ENCODE measurements around the gene OR6N2.

The OR6N2 gene, protein sequence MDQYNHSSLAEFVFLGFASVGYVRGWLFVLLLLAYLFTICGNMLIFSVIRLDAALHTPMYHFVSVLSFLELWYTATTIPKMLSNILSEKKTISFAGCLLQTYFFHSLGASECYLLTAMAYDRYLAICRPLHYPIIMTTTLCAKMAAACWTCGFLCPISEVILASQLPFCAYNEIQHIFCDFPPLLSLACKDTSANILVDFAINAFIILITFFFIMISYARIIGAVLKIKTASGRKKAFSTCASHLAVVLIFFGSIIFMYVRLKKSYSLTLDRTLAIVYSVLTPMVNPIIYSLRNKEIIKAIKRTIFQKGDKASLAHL

DNA sequence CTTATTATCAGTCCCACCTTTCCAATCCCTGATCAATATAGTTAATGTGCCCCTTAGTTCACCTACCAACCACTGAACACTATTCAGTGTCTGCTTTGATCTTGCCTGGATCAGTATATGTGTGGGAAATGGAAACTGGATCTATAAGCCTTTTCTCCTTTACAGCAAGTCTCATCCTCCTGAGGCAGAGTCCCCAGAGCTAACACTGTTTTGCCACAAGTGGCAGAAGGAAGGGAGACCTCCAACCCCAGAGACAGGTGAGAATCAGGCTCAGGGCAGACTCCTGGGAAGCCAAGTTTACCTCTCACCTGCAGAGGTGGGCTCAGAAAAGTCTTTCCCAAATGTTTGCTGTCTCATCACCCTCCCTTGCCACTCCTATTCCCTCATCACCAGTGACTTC is at the start of gene OR6N2:
TSS of gene OR6N2 (minus strand) at position 101 of the 400 bp plus-strand sequence. CDS start 3,569 bp downstream, outside the sequence.
- no peak for DNase-seq

DNA sequence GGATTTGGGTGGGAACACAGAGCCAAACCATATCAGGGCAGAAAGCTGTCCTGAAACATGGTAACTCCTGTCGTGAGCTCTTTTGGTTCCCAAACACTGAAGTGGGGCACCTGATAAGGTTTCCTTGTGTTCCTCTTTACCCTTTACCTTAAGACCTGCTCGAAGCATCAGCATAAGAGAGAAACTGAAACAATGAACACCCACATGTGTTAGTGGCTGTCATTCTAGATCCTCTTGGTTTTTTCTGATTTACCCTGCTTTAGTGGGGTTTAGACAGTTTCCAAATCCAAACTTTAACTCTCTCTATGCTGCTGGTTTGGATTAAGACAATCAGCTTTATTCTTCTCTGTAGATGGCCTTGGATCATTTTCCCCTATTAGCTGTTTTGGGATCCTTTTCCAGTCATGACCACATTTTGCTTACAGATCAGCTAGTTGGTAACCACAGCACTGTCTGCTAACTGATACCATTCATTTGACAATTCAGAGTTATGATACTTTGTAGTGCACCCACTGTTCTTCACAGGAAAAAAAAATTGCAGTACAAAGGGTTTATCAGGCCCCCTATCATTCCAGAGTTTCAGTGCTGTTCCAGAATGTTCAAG is 49.2 kb upstream of the OR6N2 start:
- DNase-seq = no peak

DNA sequence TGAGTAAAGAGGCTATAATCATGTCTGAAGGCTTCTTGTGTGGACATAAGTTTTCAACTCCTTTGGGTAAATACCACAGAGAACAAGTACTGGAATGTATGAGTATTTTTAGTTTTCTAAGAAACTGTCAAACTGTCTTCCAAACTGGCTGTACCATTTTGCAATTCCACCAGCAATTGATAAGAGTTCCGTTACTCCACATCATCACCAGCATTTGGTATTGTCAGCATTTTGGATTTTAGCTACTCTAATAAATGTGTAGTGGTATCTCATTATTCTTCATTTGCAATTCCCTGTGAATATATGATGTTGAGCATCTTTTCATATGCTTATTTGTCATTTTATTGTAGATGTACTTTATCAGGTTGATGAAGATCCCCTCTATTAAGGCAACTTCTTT is 40.7 kb upstream of the OR6N2 start:
- no peak for DNase-seq

DNA sequence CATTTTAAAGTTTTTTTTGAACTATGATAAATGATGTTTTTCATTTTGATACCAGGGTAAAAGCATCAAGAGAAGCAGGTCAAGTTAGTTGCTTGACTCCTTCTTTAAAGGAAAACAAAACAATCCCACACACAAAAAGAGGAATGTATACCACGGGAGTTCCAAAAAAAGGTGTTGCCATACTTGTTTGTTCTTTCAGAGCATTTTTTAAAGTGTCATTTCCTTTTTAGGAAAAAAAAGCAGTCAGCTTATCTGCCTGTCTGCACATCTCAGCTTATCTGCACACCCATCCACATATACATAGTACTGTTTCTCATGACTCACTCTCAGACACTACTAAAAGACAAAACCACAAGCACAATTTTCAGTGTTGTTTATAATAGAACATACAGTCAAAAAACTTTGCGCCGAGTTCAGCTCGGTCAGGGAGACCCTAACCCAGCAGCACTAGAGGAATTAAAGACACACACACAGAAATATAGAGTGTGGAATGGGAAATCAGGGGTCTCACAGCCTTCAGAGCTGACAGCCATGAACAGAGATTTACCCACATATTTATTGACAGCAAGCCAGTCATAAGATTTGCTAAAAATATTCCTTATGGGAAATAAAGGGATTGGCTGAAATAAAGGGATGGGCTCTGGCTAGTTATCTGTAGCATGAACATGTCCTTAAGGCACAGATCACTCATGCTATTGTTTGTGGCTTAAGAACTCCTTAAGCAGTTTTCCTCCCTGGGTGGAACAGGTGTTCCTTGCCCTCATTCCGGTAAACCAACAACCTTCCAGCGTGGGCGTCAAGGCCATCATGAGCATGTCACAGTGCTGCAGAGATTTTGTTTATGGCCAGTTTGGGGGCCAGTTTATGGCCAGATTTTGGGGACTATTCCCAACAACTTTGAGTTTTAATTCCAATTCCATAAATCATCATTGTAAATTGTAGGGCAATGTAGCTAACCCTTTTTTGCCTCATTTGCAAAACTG is 38.7 kb upstream of the OR6N2 start:
- DNase-seq = no peak

DNA sequence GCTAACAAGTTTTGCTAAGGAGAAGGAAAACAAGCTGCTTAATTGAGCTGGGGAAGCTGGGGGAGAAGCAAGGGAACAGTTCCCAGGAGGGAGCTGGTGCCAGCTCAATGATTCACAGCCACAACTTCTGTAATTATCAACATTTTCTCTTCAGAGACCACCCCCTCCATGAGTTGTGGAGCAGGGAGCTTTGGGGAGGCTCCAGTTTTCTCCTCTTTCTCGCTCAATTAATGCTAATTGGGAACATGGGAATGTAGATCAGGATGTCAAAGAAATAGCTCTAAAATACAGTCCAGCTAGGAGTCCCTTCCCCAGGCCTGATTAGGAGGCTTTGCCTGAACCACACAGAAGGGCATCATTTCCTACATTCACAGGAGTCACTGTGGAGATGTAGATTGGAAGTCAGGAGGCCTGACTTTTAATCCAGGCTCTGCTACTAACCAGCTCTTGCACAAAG is 38.0 kb upstream of the OR6N2 start:
- no peak for DNase-seq

DNA sequence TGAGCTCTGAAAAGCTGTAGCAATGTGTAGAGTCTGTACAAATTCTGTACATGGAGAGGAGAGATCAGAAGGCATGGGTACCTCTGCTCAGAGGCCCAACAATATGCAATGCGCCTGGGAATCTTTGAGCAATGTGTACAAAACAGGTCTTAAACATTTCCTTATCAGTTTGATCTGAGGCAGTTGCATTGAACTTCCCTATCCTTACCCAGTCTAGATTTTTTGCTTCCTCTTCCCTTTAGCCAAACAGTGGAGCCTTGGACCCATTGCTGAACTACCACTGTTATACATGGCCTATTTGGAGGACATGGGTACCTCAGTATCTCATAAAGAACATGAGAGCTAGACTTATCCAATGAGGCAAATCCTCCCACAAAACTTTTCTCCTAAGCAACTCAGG is 37.6 kb upstream of the OR6N2 start:
- no peak for DNase-seq

DNA sequence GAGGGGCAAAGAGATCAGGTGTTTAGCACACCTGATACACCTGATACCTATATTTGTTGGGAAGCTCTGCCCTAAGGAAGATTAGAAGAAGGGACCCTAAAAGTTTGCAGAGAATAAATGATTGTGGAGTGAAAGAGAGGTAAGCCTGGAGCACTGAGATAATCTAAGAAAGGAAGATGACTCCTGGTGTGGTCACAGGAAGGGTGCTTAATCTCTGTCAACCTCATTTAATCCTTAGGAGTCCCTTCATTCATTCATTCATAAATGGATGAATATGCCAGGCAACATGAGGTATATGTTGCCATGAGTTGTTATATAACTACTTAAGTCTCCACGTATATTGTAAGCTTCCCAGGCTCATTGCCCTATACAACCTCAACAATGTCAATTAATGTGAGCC is 34.0 kb upstream of the OR6N2 start:
- no peak for DNase-seq

DNA sequence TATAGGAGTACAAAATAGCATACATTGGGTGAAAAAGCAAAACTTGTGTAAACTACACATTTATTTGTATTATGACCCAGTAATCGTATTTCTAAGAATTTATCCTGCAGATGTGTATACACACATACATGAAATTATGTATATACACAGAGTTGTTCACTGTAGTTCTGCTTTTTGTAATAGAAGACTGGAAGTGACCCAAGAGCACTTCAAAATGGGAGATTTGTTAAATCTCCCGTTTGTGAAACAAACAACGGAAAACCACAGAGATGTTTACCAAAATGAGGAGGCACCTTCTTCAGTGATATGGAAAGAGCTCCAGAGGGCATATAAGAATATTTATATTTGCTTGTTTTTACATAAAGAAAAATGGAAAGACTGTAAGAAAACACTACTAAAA is 32.2 kb upstream of the OR6N2 start:
- no peak for DNase-seq

DNA sequence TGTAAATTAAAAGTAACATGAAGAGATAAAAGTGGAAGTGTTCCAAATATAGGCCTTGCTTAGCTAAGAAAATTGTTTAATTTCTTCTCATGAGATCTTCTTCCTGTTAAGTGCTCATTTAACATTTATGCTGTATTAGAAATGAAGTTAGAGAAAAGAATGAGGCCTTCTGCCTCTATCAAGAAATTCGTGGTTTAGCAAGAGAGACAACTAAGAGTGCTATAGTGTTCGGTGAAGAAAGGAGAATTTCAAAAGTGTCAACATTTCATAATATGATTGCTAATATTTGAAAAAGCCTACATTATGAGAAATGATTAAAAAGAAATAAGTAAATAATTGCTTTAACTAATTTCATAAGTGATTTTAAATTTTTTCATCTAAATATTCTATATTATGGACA is 31.3 kb upstream of the OR6N2 start:
- no peak for DNase-seq

DNA sequence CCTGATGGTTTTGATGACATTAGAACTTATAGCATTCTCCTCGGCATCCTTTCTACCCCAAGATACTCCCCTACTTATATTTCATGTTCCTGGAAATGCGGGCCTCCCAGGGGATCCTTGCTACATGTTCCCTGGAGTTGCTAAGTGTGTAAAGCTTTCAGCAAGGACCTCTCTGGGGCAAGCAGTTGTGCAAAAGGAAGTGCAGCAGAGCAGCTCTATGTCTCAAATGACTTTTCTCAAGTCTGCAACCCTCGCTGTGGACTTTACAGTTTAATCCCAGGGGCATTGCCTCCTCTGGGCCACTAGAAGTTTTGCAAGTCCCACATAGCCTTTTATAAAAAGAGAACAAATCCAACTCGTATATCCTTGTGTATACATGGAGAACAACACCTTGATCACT is 29.3 kb upstream of the OR6N2 start:
- DNase-seq = no peak

DNA sequence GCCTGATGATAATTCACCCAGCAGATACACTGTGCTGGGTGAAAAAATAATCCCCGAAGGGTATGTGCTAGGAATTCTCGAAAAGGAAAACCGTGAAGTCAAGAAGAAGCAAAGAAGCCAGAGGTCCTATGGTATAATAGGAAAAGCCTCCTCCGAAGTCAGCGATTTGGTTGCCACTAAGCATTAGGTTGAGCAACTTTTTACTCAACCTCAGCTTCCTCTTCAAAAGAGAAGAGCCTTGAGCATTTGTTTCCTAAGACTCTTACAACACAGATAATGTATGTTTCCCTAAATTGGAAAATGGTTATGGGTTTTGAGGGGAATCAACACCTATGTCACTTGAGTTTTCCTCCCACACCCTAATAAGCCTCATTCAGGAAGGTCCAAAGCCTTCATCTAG is 28.9 kb upstream of the OR6N2 start:
- DNase-seq = no peak

DNA sequence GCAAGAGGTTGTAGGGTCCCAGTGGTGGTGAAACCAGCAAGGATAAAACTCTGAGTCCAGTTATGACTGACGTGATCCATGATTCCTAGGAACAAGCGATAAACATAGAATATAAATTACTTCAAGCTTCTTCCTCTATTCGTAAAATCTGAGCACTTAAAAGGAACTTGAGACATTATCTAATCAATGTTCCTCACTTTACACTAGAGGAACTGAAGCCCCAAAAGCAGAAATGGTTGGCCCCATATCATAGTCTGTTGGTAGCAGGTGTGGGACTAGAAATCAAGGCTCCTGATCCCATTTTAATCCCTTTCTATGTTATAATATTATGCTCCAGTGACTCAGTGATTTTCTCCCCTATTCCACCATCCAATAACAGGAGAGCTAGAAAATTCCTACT is 28.3 kb upstream of the OR6N2 start:
- no peak for DNase-seq

DNA sequence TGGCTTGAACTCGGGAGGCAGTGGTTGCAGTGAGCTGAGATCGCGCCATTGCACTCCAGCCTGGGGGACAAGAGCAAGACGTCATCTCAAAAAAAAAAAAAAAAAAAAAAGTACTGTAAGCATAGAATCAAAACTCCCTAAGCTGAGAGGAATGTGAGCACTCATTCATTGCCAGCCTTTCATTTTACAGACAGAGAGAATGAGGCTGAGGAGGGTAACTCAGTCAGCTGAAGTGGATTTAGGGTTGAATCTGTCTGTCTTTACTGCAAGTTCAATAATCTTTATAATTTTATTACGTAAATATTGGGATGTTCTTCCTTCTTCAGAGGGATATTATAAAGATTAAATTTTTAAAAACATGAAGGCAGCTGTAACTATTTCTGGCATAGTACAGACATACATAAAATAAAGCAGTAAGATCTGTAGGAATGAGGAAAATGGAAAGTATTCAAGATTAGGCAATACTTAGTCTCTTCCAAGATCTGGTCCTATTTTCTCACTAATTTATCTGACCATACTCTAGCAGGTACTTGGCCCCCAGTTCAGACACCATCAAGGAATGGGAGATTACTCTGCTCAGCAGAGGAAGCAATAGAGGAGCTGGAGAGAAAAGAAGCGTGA is 26.0 kb upstream of the OR6N2 start:
- DNase-seq = no peak

DNA sequence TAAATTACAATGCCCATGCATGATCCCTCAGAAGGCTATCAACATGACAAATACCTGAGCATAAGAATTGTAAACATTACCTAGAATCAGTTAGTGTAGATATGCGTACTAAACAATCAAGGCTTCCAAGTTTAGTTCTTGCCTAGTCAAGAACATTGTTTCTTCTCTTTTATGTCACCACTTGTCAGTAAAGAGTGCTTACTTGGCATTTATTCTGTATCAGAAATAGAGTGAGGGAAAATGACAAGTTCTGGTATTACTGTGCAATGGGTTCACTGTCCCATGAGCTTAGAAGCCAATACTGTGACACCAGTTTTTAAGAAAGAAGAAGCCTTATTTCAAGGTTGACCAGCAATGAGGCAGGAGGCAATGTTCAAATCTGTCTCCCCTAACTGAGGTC is 22.7 kb upstream of the OR6N2 start:
- DNase-seq = no peak

DNA sequence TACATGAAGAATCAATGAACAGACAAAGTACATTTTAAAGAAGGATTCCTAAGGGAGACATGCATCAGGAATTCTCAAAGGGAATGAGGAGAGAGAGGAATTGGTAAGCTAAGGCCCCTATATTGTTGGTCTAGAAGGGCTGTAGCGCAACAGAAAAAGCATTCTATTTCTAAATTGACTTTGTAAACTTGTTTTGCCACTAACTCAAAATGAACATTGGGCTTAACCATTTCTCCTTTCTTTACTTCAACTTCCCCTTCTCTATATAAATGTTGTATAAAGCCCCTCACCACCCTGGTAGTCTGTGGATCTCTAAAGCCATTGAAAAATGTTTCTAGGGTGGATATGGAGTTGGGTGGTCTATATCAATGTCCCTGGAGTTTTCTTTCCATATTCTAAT is 20.4 kb upstream of the OR6N2 start:
- no peak for DNase-seq

DNA sequence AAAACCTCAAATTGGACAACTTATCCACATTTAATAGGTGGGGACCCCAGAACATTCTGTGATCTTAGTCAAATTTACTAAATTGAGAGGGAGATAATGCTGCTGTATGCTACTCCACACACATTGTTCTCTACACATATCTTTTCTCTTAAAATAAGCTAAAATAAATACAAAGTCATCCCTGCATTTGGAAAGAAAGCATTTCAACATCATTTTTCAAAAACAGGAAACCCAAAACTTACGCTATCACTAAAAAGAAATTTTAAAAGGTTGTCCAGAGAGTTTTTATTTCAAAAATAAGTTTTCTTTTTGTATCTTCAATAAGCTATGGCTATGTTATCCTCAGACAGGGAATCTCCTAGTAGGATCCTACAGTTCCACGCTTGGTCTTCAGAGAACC is 19.5 kb upstream of the OR6N2 start:
- no peak for DNase-seq

DNA sequence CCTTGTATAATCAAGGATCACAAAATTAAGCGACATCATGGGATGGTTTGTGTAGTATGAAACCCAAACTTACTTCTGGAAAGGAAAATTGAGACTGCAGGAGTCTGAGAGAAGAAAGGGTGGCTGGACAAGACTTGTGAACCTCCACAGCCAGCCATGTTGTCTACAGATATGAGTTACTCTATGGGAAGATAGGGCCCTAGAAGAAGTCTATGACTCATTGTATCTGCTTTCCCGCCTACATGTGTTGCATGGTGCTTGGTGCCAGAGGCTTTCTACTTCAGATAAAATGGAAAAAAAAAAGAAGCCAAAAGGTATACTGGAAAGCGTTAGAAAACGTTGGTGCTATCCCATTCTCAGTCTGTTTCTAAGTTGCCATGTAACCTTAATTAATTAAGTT is 18.7 kb upstream of the OR6N2 start:
- DNase-seq = no peak

DNA sequence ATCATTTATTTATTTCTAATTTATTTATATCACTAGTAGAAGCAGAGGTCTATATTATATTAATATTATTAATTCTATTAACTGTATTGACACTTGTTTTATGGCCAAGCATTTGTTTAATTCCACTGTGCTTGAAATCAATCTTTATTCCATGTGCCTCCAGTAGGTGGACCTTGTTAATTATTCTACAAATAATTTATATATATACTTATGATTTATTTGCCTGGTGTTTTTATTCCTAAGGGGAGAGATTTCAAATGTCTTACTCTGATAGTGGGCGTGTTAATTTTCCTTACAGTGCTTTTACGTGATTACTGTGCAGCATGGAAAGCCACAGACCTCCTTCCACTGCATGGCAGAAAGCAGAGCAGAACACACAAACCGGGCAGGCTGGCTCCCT is 17.5 kb upstream of the OR6N2 start:
- DNase-seq = no peak

DNA sequence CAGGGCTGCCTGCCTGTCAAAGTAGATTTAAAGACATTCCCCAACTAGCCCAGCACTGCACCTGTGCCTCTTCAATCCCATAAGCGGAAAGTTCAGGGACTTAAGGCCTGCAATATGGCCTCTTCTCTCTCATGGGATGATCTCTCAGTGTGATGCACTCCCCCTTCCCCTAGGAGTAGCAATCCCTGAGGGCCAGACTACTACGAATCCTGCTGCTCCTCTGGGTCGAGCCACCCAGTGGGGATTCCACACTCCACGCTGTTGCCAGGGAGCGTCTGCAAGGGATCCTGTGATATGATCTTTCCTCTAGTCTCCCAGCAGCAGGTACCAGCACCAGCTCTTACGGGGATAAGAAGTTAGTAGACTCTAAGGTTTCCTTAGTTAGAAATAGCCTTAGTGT is 13.2 kb upstream of the OR6N2 start:
- no peak for DNase-seq

DNA sequence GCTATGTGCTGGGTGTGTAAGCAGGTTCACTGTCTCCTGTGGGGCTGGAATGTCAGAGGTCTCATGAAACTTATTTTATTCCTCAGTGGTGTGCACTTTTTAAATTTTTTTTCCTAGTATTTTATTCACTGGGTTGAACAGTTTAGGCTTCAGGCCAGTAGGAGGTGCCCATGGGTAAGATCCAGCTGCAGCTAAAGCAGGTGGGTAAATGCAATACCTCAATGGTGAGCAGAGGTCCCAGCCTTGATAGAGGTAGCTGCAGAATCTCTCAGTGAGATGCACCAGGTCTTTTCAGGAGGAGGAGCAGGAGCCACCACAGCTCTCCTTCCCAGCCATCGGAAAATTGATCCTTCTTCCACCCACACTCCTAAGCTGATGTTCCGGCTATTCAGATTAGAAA is 12.6 kb upstream of the OR6N2 start:
- no peak for DNase-seq

DNA sequence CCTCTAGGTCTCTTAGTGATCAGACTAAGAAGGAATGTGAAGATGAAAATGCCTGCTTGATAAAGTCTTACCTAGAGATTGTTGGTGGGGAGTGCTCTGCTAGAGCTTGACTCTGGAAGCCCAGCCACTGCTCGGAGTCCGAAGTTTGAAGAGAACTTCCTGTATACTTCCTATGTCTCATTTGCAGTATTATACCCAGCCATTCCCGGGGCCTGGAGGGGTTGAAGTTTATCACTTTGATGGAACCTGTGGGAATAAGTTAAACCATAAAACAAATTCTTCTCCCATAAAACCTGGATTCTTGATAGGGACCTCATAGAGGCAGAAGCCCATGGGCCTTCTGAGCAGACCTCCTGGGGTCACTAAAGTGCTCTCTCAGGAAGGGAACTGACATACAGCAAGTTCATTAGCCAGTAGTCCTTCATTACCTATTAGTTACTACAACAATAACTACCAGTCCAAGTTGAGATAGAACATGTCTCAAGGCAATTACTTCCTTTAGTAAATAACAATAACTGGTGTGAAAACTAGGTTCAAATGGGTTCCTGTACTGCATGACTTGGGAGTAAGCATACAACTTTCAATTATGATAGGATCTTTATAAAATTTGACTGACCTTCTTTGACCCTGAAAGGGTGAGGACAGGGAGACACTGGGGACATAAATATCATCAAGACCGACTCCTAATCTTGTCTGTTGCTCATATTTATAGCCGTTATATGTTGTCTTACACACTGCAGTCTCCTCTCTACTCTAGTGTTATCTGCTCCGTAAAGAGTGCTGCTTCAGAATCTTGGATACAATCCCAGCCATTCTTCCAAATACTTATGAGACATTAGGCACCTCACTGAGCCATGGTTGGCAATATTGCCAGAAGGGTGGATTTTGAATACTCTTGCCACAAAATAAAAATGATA is 8.8 kb downstream of the OR6N2 start, which contains the start of gene OR6N1:
TSS of gene OR6N1 (minus strand) at position 246 of the 917 bp plus-strand sequence. CDS start 5,513 bp downstream, outside the sequence.
- no peak for DNase-seq

DNA sequence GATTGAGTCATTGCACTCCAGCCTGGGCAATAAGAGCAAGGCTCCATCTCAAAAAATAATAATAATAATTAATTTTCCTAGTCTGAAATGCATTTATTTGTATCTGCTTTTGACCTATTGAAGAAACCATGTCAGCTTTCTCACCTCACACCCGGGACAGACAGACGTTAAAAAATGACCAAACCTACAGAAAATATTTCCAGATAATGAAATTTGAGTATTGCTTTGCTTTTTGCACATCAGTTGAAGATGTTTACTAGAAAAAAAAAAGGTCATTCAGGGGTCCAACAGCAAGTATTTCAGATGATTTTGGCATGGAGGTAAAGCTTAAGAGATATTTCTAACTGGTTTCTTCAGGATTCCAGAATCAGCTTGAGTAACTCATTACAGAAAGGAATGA is 26.6 kb downstream of the OR6N2 start, which contains the start of gene OR6K6:
TSS of gene OR6K6 (plus strand) at position 301 of the 400 bp plus-strand sequence. CDS start 168 bp downstream, outside the sequence.
- no peak for DNase-seq
